ENCODE results near the gene ATF3.
"Not testable (repeated sequence)": the region's sequence is repeated elsewhere in the genome, so short reads cannot be mapped to it uniquely, and the experiment has no call there.

The ATF3 gene

GRCh38 chr1:212624976-212625501 is 16.5 kb downstream of the ATF3 start:
- DNase-seq (ENCODE audit: extremely low read depth in 1 of 2, low read depth in 1 of 2), result no peak

DNA sequence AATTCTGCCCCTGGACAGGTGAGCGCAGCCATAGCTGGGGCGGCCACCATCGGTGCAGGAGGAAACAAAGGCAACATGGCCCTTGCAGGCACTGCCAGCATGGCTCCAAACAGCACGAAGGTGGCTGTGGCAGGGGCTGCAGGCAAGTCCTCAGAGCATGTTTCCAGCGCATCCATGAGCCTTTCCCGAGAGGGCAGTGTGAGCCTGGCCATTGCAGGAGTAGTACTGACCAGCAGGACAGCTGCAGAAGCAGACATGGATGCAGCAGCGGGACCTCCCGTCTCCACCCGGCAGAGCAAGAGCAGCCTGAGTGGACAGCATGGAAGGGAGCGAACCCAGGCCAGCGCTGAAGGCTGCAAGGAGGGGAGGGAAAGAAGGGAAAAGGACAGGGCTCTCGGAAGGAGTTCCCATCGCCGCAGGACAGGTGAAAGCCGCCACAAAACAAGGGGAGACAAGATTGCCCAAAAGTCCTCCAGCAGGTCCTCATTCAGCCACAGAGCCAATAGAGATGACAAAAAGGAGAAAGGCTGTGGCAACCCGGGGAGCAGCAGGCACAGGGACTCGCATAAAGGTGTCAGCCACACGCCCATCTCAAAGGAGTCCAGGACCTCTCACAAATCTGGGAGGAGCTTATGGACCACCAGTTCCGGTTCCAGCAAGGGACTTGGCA is 17.4 kb downstream of the ATF3 start:
- DNase-seq (ENCODE audit: extremely low read depth in 1 of 2, low read depth in 1 of 2), result no peak

GRCh38 chr1:212628046-212628445 is 19.5 kb downstream of the ATF3 start:
- no peak for DNase-seq (ENCODE audit: extremely low read depth in 1 of 2, low read depth in 1 of 2)

DNA sequence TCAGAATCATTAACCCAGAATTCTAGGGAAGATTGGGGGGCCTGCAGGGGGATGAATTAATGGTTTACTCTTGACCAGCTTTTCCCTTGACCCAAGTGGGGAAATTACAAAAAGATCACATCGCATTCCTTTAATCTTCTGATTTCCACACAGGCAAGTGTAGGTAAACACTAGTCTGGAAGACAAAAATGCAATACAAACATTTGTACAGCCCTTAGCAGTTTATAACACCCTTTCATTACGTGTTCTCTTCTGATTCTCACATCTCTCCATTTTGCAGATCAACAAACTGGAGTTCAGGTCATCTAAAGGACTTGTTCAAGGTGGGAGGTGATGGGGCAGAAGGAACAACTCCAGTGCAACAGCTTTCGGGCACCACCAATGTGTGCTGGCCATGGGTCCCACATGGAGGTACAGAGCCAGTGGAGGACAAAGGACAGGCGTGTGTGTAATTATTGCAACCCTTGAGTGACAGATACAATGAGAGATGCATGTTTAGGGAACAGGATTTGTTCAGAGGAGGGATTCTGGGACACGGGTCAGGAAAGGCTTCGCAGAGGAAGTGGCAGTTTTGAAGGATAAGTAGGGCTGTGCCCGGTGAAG is 20.4 kb downstream of the ATF3 start:
- DNase-seq (ENCODE audit: extremely low read depth in 1 of 2, low read depth in 1 of 2), result no peak

DNA sequence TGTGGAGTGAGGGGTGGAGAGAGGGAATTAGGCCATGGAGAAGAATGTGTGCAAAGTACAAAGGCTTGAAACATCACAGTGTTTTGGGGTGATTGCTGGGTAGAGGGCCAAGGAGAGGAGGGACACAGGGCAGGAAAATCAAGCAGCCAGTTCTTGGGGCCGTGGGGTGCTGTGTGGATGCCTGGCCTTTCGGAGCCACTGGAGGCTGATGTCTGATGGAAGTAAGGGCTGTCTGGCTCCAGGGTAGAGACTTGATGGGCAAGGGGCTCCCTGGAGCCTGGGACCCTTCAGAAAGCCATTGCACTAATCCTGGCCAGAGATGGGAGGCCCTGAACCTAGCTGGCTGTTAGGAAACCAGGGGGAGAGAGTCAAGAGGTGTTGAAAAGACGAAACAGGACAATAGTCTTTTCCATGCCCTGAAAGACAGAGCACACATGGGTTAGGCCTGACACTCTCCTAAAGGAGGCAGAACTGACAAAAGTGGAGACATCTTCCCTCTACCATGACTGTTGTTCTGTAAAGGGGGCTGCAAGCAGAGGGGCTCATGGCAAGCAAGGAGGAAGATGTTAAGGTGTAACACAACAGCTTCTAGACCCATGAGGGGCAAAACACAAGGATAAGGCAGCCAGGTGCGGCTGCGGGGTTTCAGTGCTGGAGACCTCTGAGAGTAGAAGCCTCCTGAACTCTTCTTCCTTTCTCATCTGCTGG is 21.0 kb downstream of the ATF3 start:
- no peak for DNase-seq (ENCODE audit: extremely low read depth in 1 of 2, low read depth in 1 of 2)

GRCh38 chr1:212630158-212630900 is 21.8 kb downstream of the ATF3 start:
- peak in 1 of 2 donors; percentile 32 for DNase-seq (ENCODE audit: extremely low read depth in 1 of 2, low read depth in 1 of 2)

DNA sequence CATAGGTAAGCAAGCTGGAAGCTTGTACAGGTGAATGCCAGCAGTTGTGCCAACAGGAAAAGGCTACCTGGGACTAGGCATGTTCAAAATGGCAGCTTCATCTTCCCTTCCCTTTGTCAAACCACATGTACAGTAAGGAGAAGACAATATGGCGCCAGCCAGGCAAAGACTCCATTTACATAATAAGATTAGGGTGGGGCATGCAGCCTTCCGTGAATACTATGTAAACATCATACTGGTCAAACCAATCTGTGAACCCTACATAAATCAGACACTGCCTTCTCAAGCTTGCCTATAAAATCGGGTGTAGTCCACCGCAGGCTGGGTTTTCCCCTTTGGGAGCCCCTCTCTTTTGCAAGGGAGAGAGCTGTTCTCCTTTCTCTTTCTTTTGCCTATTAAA is 24.6 kb downstream of the ATF3 start:
- no peak for DNase-seq (ENCODE audit: extremely low read depth in 1 of 2, low read depth in 1 of 2)

DNA sequence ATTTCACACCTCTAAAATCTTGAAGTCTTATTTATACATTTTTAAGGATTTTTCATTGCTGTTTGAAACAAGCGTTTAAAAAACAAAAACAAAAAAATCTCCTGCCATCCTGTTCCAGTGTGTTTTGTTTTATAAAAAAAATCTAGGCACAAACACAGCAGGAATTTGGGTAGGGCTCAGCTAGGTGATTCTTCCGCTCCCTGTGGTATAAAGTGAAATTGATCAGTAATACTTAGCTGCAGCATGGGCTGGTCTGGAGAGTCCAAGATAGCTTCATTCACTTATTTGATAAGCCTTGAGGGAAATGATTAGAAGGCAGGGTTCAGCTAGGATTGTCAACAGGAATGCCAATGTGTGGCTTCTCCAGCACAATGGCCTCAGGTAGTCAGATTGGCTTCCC is 25.7 kb downstream of the ATF3 start:
- DNase-seq (ENCODE audit: extremely low read depth in 1 of 2, low read depth in 1 of 2), result no peak

DNA sequence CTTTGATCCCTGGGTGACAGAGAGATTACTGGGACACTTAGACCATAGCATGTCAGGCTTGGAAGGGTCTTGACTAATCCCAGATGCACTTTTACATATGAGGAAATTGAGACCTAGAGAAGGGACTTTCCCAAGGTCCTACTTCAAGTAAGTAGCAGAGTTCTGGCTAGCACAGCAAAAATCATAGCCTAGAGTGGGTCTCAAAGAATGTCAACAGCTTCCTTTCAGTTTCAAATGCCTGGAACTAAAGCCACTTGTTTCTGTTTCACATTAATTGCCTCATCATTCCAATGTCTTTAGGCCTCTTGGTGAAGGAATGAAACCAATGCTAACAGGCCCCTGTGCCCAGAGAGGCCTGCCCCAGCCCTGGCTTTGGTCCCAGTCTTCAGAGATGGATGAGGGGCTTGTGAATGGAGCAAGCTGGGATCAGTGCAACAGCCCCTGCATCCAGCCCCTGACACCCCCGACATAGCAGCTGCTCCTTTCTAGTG is 26.6 kb downstream of the ATF3 start:
- DNase-seq (ENCODE audit: extremely low read depth in 1 of 2, low read depth in 1 of 2), result no peak

DNA sequence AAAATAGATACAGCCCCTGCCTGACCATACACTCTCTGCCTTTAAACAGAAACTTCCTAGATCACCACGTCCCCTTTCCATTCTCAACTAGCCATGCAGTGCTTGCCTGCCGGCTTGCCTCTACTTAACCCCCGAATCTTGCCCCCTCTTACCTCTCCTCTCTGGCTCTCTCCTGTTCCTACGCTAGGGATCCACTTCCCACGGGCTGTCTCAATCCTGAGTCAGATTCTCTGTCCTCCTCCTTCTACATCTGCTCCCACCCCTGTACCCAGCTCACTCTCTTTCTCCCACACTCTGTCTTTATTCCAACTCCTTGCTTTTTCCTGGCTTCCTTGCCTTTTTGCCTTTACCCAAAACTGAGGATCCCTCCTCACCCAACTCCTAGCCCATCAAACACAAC is 29.3 kb downstream of the ATF3 start:
- DNase-seq (ENCODE audit: extremely low read depth in 1 of 2, low read depth in 1 of 2), result no peak

DNA sequence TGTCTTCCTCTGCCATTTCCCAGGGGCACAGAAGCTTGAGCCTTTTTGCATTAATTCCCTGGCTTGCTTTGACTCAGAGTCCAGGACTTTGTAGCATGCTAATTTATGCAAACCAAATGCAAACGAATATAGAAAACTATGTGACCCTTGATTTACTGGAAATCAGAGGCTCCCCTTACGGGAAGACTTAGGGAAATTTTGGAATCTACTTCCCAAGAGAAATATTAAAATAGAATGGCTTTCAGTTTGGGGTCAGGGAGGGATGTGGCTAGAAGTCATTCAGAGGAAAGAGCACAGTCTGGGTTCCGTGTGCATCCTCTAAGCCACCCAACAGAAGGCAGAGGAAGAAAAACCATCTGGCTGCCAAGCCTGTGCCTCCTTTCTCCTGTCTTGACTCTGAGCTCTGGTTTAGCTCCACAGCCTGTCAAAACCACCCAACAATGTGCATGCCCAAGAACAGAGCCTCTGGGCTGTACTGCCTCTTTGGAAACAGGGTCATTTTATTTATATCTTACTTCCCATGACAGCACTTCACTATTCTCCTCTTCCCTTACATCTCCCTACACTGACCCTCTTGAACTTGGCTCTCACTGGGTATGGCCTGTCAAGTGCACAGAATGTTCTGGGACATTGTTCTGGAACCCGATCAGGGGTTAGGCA is 30.1 kb downstream of the ATF3 start:
- no peak for DNase-seq (ENCODE audit: extremely low read depth in 1 of 2, low read depth in 1 of 2)

DNA sequence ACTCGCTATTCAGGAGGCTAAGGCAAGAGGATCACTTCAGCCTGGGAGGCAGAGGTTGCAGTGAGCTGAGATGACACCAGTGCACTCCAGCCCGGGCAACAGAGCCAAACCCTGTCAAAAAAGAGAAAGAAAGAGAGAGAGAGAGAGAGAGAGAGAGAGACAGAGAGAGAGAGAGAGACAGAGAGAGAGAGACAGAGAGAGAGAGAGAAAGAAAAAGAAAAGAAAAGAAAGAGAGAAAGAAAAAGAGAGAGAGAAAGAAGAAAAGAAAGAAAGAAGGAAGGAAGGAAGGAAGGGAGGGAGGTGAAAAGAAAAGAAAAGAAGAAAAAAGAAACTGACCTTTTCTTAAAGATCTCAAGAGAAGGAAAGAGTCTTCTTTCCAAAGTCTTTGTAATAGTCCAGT is 31.0 kb downstream of the ATF3 start:
- DNase-seq (ENCODE audit: extremely low read depth in 1 of 2, low read depth in 1 of 2), result not testable (repeated sequence)

DNA sequence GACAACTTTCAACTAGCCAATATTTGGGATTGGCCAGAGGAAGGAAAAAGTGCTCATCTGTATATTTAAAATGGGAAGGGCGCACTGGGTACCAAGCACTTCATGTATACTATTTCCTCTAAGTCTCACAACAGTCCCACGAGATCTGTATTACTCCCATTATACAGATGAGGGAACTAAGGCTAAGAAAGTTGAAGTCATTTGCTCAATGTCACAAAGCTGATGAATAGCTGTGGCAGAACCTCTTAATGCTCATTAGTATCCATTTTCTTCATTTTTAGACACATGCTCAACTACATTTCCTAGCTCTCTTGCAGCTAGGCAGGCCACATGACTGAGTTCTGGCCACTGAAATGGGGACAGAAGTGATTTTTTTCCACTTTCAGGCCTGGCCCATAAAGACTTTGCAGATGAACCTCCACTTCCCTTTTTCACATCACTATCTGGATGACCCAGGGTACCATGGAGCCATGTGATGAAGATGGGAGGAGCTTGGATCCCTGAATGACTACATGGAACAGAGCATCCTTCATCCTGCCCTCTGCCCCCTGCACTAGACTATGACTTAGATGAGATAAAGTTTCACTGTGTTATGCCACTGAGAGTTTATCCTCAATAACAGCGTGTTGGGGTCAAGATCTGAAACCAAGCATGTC is 31.8 kb downstream of the ATF3 start:
- DNase-seq (ENCODE audit: extremely low read depth in 1 of 2, low read depth in 1 of 2), result no peak

DNA sequence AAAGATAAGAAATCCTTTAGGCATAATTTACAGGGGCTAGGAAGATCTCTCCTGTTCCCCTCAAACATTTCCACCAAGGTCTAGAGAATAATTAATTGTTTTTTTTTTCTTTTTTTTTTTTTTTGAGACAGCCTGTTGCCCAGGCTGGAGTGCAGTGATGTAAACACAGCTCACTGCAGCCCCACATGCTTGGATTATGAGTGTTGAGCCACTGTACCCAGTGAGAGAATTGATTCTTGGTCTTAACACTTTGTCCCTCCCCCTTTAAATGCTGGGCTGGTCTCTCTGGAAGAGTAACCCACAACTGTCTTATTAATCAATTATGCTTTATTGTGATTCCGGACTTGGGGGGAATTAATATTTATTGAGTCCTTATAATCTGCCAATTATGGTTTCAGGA is 33.4 kb downstream of the ATF3 start:
- no peak for DNase-seq (ENCODE audit: extremely low read depth in 1 of 2, low read depth in 1 of 2)

GRCh38 chr1:212643877-212644276 is 35.3 kb downstream of the ATF3 start:
- no peak for DNase-seq (ENCODE audit: extremely low read depth in 1 of 2, low read depth in 1 of 2)

- DNase-seq (ENCODE audit: extremely low read depth in 1 of 2, low read depth in 1 of 2), result no peak
Observed at GRCh38 chr1:212644866-212645545, 36.4 kb downstream of the ATF3 start.

- DNase-seq (ENCODE audit: extremely low read depth in 1 of 2, low read depth in 1 of 2), result no peak
Observed at GRCh38 chr1:212645546-212646543, 37.3 kb downstream of the ATF3 start.

DNA sequence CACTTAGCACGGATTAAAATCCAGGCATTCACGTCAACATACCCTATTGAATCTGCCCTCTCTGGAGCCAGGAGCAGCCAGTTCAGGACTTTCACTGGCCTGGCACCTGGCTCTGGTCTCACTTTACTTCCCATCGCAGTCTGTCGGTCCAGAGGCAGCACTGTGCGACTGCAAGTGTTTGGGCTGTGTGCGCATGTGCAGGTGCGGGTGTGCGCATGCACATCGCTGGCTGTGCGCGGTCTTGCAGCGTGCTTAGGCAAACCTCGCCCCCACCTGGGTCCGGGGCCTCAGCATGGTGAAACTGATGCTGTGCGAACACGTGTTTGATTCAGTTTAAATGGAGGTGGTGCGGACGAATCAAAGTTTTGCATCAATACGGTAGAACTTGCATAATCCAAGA is 38.0 kb downstream of the ATF3 start:
- DNase-seq (ENCODE audit: extremely low read depth in 1 of 2, low read depth in 1 of 2), result no peak

Data from activated CD8-positive, alpha-beta memory T cell treated with anti-CD3 and anti-CD28 coated beads for 1 hour (primary cell).